ENCODE measurements around the gene NCKAP5. TPM values are rescaled to one million over a fixed set of nuclear protein-coding genes. Genes with fewer than 3 reads are reported as not detected.

NCKAP5 gene
- total RNA-seq, 1 donor from 2014 or later = 3.9 TPM

DNA sequence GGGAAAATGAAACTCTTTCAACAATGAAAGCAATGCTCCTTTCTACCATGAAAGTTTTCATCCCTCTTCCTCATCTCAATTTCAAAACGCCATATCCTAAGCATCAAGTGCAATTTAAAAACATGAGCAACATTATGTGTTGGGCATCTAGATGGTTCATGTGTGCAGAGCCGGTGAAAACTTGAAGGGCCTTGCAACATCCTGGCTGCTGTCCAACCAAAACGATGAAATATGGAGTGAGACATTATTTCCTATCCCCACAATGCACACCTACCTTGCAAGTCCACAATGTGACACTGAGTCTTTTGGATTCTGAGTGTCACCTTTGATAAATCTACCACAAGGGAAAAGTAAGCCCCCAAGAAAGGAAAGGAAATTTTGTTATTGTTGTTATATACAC, 110.0 kb downstream of the NCKAP5 start:
- DNase-seq (ENCODE audit: low spot score) = no peak

- no peak for DNase-seq (ENCODE audit: low spot score)
Observed at GRCh38 chr2:133457861-133458260, 110.4 kb downstream of the NCKAP5 start.

DNA sequence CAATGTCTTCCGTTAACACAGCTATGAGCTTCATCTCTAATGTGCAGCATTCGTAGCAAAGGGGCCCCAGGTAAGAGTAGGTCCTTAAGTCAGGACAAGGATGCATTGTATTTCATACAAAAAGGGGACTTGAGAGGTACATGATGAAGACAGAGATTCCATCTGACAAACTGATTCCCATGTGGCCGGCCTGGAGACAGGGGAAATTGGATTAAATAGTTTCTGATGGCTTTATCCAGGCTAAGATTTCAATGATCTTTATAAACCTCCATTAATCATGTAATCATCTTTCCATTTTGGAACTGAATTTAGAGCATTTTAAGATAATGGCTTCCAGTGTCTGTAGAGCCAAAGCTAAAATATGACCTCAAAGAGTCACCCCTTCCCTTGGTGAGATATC, 111.3 kb downstream of the NCKAP5 start:
- no peak for DNase-seq (ENCODE audit: low spot score)

GRCh38 chr2:133456156-133456555, 112.1 kb downstream of the NCKAP5 start:
- no peak for DNase-seq (ENCODE audit: low spot score)

- no peak for DNase-seq (ENCODE audit: low spot score)
Observed at GRCh38 chr2:133453032-133453431, 115.2 kb downstream of the NCKAP5 start.

GRCh38 chr2:133452583-133452982, 115.7 kb downstream of the NCKAP5 start:
- no peak for DNase-seq (ENCODE audit: low spot score)

DNA sequence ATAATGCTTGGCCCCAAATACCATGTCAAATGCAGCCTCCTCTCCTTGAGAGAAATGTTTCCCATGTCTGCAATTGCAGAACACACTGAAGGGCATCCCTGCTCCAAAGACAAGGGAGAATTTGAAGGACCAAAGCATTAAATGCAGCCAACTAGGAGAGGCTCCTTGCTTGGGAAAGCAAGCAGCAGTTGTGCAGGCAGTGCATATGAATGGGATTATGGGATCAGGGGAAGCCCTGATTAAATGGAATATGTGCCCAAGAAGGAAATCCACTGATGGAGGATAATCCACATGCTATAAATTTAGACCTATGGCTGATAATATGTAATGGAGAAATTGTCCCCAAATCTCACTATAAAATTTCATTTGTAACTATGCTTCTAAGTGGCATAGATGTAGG, 116.1 kb downstream of the NCKAP5 start:
- no peak for DNase-seq (ENCODE audit: low spot score)

- DNase-seq (ENCODE audit: low spot score) = no peak
Observed at GRCh38 chr2:133448195-133448594, 120.1 kb downstream of the NCKAP5 start.

DNA sequence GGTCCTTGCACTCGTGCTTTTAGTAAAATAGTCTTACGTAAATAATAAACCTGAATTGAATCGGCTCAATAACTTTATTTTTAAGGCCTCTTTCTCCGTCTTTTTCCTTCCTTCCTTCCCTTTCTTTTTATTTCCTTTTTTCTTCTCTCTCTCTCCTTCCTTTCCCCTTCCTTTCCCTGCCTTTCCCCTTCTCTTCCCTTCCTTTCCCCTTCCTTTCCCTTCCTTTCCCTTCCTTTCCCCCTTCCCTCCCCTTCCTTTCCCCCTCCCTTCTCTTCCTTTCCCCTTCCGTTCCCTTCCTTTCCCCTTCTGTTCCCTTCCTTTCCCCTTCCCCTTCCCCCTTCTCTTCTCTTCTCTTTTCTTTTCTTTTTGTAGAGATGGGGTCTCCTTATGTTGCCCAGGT, 121.0 kb downstream of the NCKAP5 start:
- no peak for DNase-seq (ENCODE audit: low spot score)

DNA sequence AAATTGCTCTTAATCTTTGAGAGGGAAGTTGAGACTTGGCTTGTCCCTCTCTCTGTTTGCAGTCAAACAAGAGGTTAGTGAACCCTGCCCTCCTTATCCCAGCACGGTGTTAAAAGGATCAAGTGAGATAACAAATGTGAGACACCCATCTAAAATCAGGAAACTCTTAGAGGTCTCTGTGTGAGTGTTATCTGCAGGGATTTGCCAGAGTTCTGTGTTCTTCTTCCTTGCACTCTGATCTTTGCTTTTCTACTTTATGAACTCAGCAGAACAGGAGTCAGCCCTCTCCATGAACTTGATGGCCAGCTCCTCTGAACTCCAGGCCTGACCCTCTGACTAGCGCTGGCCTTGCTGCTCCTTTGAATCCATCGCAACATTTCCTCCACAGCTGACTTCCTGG, 123.8 kb downstream of the NCKAP5 start:
- no peak for DNase-seq (ENCODE audit: low spot score)

DNA sequence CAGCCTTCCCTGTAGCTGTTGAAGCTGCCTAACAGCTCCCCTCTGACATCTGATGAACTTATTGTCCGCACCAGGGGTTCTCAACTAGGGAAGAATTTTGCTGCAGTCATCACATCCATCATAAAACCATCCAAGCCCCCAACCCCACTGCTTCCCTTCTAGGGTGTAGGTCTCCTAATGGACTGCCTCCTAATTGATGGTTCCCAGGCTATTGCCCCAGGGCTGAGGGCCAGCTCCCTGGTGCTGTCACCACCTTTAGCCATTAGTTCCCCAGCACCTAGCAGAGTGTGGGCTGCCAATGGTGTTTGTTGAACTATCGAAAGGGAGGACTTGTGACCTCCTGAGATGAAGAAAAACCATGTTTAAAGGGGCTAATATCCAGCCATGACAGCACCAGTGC, 125.9 kb downstream of the NCKAP5 start:
- no peak for DNase-seq (ENCODE audit: low spot score)

- no peak for DNase-seq (ENCODE audit: low spot score)
Observed at GRCh38 chr2:133439565-133439920, 128.7 kb downstream of the NCKAP5 start.

DNA sequence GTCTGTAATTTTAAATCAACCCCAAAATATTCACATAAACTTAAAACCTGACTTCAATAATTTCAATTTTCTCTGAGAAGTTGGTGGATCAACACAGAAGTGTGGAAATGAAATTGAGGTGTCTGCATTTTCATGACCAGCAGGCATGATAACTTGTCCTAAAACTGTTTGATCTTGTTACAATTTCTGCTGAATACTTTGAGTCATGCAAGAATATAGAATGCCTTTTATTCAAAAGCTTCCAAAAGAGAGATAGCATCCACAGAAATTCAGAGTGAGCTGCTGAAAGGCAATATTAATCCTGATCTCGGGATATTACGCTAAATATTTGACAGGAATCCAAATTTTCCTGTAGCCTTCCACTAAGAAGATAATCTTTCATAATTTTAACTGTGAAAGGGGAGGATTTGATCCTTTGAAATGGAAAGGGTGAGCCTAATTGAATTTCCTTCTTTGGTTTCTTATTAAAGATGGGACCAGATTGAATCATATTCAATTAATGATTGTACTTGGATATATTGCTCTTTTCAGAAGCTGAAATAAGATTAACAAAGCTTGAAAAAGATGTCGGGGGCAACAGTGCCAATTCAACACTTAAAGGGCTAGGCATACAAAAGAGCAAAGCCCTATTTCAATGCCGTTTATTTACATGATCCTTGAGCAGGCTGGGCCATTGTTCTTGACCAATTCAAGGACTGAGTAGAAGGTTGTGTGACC, 129.3 kb downstream of the NCKAP5 start:
- no peak for DNase-seq (ENCODE audit: low spot score)

DNA sequence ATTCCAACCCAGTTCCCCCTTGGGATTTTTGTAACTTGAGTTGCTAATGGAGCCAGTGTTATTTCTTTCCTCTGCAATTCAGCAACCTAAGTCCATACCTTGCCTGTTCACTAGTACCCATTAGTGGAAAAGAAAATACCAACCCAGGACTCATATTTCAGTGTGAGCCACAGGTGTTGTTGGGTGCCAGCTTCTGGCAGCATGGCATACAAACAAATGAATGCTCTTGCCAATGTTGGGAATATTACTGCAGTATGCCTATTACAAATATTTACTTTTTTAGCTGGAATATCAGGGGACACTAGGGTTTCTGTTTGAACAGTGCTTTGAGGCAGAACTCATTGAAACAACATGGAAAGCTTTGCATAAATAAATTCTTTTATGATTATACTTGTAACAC, 130.2 kb downstream of the NCKAP5 start:
- DNase-seq (ENCODE audit: low spot score) = no peak

GRCh38 chr2:133437492-133437891, 130.8 kb downstream of the NCKAP5 start:
- no peak for DNase-seq (ENCODE audit: low spot score)

- no peak for DNase-seq (ENCODE audit: low spot score)
Observed at GRCh38 chr2:133434959-133435668, 133.1 kb downstream of the NCKAP5 start.

DNA sequence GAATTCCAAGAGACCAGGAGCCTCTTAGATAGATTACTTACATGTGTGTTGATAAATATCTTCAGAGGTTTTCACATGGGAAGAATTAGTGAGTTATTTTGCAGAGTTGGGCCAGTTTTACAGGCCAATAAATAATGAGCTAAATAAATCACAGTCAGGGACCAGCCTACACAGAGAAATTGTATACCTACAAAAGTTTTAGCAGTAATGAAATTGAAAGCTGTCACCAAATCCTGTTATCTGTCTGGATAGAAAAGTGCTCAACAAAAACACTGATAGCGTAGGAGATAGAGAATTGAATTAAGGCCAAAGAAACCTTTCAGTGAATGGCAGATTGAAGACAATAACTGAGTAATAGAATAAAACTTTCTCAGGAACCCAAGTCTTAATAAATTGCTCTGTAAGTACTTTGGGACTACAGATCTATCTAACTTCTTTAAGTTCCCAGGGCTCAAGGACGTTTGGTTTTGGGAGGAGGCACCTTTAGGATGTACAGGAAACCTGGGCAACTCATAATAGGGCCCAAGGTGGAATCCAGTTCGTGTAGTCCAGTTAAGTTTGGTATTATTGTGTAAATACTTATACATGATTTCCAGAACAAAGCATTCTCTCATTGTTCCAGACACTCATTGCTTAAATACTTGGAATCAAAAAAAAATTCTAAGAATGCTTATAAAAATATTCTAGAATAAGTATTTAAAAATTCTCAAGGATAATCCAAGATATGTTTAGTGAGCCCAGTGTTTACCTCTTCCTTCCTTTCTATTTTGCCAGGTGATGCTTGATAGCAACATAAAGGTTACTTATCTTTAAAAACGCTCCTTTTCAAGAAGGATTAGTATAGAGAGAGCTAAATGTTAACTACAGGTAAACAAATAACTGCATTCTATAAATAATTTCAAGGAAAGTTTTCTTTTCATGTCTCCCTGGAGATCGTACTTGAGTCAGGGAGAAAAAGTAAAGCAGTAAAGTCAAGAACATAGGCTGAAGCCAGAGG, 134.5 kb downstream of the NCKAP5 start:
- DNase-seq (ENCODE audit: low spot score) = no peak

DNA sequence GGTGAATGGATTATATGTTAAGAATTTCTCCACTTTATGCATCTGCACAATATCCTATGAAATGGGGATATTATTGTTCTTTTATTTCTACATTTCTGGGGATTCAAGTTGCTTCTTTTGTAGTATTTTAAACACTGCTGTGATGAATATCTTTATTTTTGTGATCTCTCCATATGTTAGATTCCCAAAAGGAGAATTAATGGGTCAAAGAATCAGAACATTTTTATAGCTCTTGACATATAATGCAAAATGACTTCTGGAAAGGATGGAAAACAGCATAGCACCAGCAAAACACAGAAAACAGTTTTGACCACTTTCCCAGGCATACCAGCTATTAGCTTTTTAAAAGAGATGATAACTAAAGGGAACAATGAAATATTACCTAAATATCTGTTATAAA, 135.5 kb downstream of the NCKAP5 start:
- no peak for DNase-seq (ENCODE audit: low spot score)

DNA sequence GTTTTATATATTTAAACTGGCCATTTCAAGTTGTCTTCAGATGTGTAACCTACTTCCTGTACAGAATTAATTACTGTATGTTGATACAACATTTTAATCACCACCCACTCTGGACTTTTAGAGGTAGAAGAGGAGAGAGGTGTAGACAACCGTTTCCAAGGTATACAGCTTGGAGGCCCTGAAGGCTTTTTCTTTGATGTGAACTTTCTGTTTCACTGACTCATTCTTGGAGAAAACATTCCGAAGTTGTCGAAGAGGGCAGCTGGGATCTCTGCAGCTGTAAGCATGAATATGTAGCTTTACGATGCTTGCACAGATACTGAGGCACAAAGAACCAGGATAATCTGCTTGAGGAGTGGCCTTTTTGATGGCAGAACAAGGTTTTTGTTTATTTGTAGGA, 137.0 kb downstream of the NCKAP5 start:
- DNase-seq (ENCODE audit: low spot score) = no peak

- DNase-seq (ENCODE audit: low spot score) = no peak
Observed at GRCh38 chr2:133426791-133427190, 141.5 kb downstream of the NCKAP5 start.

- no peak for DNase-seq (ENCODE audit: low spot score)
Observed at GRCh38 chr2:133425612-133426011, 142.7 kb downstream of the NCKAP5 start.

DNA sequence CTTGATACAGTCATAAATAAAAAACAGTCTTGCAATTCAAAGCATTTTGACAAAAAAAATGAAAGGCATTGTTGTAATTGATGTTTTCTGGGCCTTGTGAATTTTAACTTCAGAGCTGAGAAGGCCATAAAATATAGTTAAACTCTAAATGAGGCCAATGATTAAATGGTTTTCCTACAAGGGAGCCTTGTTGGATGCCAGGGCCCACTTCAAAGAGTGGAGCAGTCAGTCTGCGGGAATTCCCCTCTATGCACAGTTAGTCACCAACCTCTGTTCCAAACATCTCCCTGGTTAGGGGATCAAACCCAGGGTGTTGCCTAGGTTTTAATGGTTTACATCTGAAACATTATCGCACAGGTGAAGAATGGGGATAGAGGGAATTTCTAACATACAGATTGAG, 143.4 kb downstream of the NCKAP5 start:
- DNase-seq (ENCODE audit: low spot score) = no peak
